Cardiac fibroblast (primary cell): ENCODE measurements around the gene BCDIN3D.

Source experiments
- DNase-seq, 2 donors: peaks; one replicate each; pipeline versions ENCODE4 v3.0.0 to v3.0.0-alpha.2; 2010; ENCODE audit warnings: low read depth in 2 of 2
- H3K4me3 ChIP-seq, 2 donors: replicated peaks in 1 of 2; 1 replicate in 1 of 2; 2 replicates in 1 of 2; pipeline ENCODE4 v1.5.1; 2011; ENCODE audit warnings: low read depth in 2 of 2, low read length in 2 of 2, mild to moderate bottlenecking in 2 of 2, moderate library complexity in 1 of 2
- CTCF ChIP-seq: IDR thresholded peaks from one replicate; pipeline ENCODE4 v1.5.1; 2011; ENCODE audit warnings: low read depth, mild to moderate bottlenecking, low read length, inconsistent platforms

BCDIN3D gene

GRCh38 chr12:49805409-49805808, 37.5 kb downstream of the BCDIN3D start:
- no peak for TF ChIP-seq CTCF
- DNase-seq, result no peak
- no peak overlapping the region for H3K4me3 ChIP-seq

GRCh38 chr12:49804821-49805220, 38.1 kb downstream of the BCDIN3D start:
- no peak overlapping the region for H3K4me3 ChIP-seq
- no peak for TF ChIP-seq CTCF
- DNase-seq, result no peak

- no peak for TF ChIP-seq CTCF
- DNase-seq, result no peak
- H3K4me3 ChIP-seq, result no peak overlapping the region
These were observed 39.0 kb downstream of the BCDIN3D start for GRCh38 chr12:49803693-49804450.

- DNase-seq, result no peak
- no peak overlapping the region for H3K4me3 ChIP-seq
- no peak for TF ChIP-seq CTCF
These were observed 41.5 kb downstream of the BCDIN3D start for GRCh38 chr12:49801141-49802063.

- DNase-seq, result no peak
- H3K4me3 ChIP-seq, result no peak overlapping the region
- TF ChIP-seq CTCF, result no peak
These were observed 42.3 kb downstream of the BCDIN3D start for GRCh38 chr12:49800421-49801140.

GRCh38 chr12:49798934-49799333, 44.0 kb downstream of the BCDIN3D start:
- no peak for TF ChIP-seq CTCF
- H3K4me3 ChIP-seq, result no peak overlapping the region
- no peak for DNase-seq
